ENCODE measurements around the gene CWC27.

- TF ChIP-seq POLR2A (IDR thresholded peaks at IDR 0.05; ENCODE audit: low read depth, low read length) (no peak), POLR2AphosphoS5 (IDR thresholded peaks at IDR 0.05; ENCODE audit: low read depth, low read length) (no peak)
These were observed 67.5 kb downstream of the CWC27 start for GRCh38 chr5:64836190-64836755.
